B cell (primary cell): ENCODE results near the gene TGFBR1.

Source experiments
- CTCF ChIP-seq: fragments of 200-600 bp; IDR thresholded peaks from one replicate; pipeline ENCODE4 v1.8.0; 2022; ENCODE audit warnings: antibody characterized with exemption, mild to moderate bottlenecking
- EZH2 ChIP-seq: IDR thresholded peaks from 2 replicates; pipeline ENCODE4 v1.6.1; 2012; ENCODE audit warnings: borderline replicate concordance, low read depth, mild to moderate bottlenecking, moderate library complexity, low read length; ENCODE audit not compliant: insufficient read depth, poor library complexity, severe bottlenecking

DNA sequence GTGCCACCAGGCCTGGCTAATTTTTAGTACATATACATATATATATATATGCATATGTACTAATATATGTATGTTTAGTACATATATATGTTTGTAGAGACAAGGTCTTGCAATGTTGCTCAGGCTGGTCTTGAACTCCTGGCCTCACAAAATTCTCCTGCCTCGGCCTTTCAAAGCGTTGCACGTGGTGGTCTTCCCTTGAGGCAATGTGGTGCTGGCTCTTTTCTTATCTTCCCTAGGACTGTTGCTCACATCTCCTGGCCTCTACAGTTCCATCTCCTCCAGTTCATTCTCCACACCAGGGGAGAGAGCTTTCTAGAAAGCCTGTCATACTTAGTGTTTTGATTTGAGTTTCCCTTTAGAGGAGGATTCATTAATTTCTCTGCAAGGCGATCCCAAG is 28.9 kb upstream of the TGFBR1 start:
- TF ChIP-seq CTCF, result no peak
- no peak for TF ChIP-seq EZH2
